ENCODE results near the gene BRD9.
"Not testable (repeated sequence)": the region's sequence is repeated elsewhere in the genome, so short reads cannot be mapped to it uniquely, and the experiment has no call there.

Gene BRD9

DNA sequence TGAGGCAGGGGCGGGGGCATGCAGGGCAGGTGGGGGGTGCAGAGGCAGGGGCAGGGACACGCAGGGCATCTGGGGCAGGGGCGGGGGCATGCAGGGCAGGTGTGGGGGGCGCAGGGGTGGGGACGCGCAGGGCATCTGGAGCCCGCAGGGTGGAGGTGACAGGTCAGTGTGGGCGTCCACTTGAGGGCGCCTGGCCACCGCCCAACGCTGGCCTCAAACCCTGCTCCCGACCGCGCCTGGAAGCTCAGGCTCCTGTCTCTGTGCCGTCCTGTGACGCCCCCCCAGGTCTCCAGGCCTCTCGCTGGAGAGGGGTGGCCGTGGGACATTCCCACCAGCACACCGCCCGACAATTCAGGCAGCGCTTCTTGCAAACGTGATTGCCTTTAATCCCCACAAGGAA lies 48.7 kb downstream of the BRD9 start:
- DNase-seq (ENCODE audit: low read depth), result not testable (repeated sequence)

- DNase-seq (ENCODE audit: low read depth), result not testable (repeated sequence)
Measured at GRCh38 chr5:843371-843770, 49.2 kb downstream of the BRD9 start.

- not testable (repeated sequence) for DNase-seq (ENCODE audit: low read depth)
Measured at GRCh38 chr5:842402-843221, 50.0 kb downstream of the BRD9 start.

DNA sequence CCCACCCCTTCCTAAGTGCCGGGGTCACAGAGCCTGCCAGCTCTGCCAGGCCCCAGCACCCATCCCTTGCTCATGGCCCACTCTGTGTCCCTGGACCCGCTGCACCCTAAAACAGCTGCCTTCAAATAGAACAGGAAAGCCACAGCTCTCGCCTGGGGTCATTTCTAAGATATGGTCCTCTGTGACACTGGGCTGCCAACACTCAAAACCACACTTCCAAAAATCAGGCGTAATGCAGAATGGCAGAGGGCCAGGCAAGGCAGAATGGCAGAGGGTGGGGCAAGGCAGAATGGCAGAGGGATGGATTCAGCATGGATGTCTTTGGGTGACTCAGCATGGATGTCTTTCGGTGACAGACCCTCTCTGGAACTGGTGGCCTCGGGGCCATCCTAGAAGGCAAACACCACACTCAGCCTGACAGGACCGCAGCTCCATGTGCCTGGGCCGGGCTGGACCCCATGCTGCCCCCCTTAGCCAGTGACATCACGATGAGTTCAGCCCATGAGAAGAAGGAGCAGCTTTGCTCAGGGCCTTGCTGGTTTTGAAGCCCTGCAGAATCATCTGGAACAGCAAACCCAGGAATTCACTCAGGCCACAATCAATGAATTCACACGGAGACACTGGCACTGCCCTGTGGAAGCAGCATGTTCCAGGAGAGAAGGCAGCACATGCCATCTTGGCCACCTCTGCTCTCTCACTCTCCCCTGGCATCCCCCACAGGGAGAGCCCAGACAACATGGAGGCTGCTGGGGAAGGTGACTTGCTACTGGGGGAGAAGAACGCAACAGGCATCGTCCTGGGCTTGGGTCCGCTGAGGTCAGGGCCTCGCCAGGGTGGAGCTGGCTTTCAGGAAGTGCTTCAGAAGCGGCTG lies 50.8 kb downstream of the BRD9 start:
- not testable (repeated sequence) for DNase-seq (ENCODE audit: low read depth)

DNA sequence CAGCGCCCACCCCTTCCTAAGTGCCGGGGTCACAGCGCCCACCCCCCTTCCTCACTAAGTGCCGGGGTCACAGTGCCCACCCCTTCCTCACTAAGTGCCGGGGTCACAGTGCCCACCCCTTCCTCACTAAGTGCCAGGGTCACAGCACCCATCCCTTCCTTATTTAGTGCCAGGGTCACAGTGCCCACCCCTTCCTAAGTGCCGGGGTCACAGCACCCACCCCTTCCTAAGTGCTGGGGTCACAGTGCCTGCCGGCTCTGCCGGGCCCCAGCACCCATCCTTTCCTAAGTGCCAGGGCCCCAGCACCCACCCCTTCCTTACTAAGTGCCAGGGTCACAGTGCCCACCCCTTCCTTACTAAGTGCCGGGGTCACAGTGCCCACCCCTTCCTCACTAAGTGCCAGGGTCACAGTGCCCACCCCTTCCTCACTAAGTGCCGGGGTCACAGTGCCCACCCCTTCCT lies 51.6 kb downstream of the BRD9 start:
- not testable (repeated sequence) for DNase-seq (ENCODE audit: low read depth)

GRCh38 chr5:840118-840973 lies 52.3 kb downstream of the BRD9 start:
- DNase-seq (ENCODE audit: low read depth), result not testable (repeated sequence)

DNA sequence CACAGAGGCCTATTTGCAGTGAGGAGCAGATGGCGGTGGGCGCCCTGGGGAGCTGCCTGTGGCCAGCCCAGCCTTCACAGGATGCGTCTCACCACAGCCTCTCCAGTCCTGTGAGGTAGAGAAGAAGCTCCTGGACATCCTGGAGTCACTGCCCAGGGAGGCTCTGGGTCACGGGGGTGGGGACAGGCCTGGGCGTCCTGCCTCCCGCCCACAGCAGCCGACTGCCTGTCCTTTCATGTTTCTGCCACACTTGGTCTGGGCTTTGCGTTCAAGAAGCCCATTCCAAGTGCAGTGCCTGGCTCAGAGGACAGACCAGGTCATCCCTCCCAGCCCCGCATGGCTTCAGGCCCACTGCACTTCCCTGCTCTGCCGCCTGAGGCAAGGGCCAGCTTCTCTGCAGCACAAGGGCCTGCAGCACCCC lies 54.2 kb downstream of the BRD9 start:
- DNase-seq (ENCODE audit: low read depth), result not testable (repeated sequence)

DNA sequence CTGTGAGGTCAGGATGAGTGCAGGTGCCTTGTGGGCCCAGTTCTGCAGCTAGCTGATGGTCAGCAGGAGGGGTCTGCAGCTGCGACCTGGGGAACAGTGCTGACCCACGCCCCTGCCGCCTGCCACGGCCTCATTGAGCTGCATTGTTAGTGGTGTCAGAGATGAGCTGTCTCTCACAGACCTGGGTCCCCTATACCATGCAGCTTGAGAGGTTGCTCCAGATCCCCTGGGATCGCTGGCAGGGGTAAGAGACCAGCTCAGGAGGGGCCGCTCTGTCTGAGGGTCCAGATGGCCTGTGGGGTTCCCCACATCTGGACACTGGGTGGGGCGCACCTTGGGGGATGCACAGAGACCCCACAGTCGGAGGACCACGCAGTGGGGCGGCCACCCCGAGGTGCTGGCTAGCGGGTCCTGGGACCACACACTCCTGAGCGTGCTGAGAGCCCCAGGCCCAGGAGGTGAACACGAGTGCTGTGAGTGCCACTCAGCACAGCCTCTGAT lies 54.9 kb downstream of the BRD9 start:
- DNase-seq (ENCODE audit: low read depth), result not testable (repeated sequence)

GRCh38 chr5:835933-836612 lies 56.5 kb downstream of the BRD9 start:
- not testable (repeated sequence) for DNase-seq (ENCODE audit: low read depth)

DNA sequence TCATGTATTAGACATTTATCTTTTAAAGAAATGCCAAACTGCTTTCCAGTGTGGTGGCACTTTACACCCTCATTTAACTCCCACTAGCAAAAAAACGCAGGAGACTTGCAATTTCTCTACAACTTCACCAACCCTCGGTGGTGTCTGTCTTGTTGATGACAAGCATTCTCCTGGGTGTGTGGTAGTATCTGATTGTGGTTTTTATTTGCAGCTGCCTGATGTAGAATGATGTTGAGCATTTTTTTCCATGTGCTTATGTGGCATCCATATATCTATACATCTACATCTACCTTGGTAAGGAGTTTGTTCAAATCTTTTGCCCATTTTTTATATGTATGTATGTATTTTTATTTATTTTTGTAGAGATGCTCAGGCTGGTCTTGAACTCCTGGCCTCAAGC lies 58.6 kb downstream of the BRD9 start:
- not testable (repeated sequence) for DNase-seq (ENCODE audit: low read depth)

- DNase-seq (ENCODE audit: low read depth), result not testable (repeated sequence)
Measured at GRCh38 chr5:828194-828593, 64.4 kb downstream of the BRD9 start.

- DNase-seq (ENCODE audit: low read depth), result not testable (repeated sequence)
Measured at GRCh38 chr5:825544-825943, 67.1 kb downstream of the BRD9 start.

DNA sequence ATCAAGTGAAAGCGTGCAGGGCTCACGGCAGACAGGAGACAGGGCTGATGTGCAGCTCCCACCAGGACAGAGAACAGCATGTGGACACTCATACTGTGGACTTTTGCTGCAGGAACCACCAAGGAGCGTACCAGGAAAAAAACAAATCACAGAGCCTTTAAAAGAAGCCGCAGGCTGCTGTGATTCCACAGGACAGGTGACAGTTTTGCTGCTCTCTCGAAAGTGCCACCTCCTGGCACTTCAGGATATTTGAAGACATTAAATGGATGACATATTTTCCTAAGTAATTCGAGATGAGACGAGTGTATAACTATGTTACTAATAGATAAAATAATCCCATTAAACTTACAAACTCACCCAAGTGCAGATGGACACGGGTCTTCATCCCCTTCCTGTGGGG lies 71.1 kb downstream of the BRD9 start:
- DNase-seq (ENCODE audit: low read depth), result no peak

DNA sequence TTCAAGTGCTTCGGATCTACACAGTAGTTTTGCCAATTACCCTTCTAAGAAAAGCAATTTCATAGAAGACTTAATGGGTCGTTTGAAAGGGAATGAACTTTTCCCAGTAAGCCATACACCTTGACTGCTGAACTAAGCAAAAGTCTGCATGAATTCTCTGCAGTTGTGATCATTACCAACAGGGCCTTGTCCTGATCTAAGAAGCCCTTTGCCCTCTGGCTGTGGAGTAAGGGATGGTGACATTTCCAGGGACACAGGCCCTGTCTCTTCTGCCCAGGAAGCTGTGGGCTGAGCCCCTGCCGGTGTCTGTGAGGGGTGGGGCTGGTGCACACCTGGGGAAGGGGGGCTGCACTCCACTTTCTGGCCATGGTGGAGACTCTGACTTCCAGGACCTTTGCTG lies 72.4 kb downstream of the BRD9 start:
- no peak for DNase-seq (ENCODE audit: low read depth)

DNA sequence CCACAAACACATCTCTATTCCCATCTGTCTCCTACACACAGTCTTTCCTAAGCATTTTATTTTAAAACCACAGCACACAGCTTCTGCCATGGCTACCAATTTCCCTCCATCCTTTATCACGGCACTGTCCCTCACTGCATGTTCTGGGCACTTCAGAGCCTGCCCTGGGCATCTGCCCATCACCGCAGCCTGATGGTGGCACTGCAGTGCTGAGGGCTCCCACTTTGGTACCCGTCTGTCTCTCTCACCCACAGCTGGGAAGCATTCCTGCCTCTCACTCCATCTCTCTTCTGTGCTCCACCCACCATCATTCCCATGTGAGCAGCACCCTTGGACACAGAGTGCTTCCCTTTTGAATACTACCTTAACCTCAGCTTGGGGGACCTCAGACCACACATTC lies 73.5 kb downstream of the BRD9 start:
- no peak for DNase-seq (ENCODE audit: low read depth)

GRCh38 chr5:816176-816575 lies 76.4 kb downstream of the BRD9 start:
- DNase-seq (ENCODE audit: low read depth), result no peak

- no peak for DNase-seq (ENCODE audit: low read depth)
Measured at GRCh38 chr5:815449-815848, 77.2 kb downstream of the BRD9 start.

Measured in non-pigmented ciliary epithelial cell (primary cell).